Amniotic epithelial cell (primary cell): ENCODE data around the gene SEC61A1.

Source experiments
- DNase-seq: peaks from one replicate; pipeline ENCODE4 v3.0.0-alpha.2; 2010; ENCODE audit warnings: low read depth

SEC61A1 gene

DNA sequence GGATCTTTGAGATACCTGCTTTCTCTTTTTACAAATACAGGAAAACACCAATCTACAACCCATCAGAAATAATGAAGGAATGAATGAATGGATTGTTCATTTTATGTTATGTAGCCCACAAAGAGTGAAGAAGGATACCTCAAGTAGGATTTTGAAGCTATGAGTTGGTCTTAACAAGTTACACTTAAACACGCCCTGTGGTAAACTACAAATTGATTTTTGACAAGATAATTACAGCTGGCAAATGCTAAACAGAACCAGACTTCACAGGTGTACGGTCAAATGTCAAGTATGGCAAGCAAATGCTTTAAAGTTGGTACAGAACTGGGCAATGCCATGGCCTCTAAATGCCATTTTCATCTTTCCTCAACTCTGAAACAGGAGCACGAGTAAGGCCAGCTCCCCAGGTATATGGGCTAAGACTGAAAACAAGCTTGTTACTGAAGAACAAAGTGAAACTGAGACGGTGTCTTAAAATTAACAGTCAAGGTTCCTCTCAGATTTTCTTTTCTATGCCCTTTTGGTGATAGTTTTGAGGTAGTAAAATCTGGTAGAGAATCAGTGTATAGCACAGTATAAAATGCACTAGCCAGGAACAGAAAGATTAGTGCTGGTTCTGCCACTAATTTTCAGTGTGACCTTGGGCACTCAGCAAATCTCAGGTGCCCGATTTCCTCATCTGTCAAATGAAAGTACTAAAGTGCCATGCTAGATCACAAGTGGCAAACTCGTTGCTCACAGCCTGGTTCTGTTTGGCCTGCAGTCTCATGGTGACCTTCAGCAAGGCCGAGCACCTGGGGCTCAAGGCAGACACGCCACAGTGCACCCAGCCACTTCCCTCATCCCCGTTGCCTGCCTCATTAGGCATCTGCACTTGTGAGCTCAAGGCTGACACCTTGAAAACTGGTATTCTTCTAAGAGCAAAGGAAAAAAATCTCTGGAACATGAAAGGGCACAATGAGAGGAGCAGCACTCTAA, 61.9 kb downstream of the SEC61A1 start:
- no peak for DNase-seq
